Uterus (tissue), 2 donors: ENCODE measurements around the gene LRRN3.

Source experiments
- CTCF ChIP-seq, 4 experiments: fragments of 200-600 bp in 2 of 4; fragments of 450-650 bp in 2 of 4; sonication (generic) in 2 of 4; IDR thresholded peaks; one replicate each; pipeline ENCODE4 v1.5.1; 2016 to 2019; ENCODE audit warnings: antibody characterized with exemption in 4 of 4, mild to moderate bottlenecking in 2 of 4, moderate library complexity in 1 of 4
- POLR2A ChIP-seq, 2 donors: fragments of 450-650 bp; IDR thresholded peaks; one replicate each; pipeline ENCODE4 v1.6.1; 2016; ENCODE audit warnings: antibody characterized with exemption in 2 of 2, mild to moderate bottlenecking in 1 of 2, moderate library complexity in 1 of 2

GRCh38 chr7:111168182-111168581 is 77.3 kb downstream of the LRRN3 start:
- TF ChIP-seq CTCF (IDR thresholded peaks at IDR 0.05) (no peak), POLR2A (IDR thresholded peaks at IDR 0.05) (no peak)
